HEK293 (cell line): ENCODE measurements around the gene SLC37A2.

Source experiments
- ZNF112 ChIP-seq: fragments of 450-650 bp; formaldehyde crosslinking; IDR thresholded peaks from 2 replicates; pipeline ENCODE4 v1.5.0; 2017; ENCODE audit warnings: missing biosample characterization, missing genetic modification characterization
- TF ChIP-seq, protein P1 (sequence below): fragments of 450-650 bp; formaldehyde crosslinking; conservative IDR thresholded peaks from 2 replicates; pipeline ENCODE4 v1.5.1; 2016; ENCODE audit warnings: low read depth, missing biosample characterization, missing genetic modification characterization

DNA sequence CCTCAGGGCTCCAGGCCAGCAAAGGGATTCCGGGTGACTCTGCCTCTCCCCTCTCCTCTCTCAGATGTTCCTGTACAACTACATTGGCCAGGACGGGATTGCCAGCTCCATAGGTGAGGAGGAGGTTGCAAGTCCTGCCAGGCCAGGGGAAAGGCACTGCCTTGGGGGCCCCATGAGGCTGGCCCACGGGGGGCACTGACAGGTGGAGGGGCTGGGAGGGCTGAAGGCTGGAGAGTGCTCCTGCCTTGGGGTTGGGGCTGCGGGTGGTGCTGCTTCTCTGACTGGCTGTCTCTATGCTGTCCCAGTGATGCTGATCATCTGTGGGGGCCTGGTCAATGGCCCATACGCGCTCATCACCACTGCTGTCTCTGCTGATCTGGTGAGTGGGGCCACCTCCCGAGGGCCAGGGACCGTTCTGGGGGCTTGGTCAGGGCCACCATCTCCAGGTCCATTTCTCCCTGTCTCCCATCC is 21.7 kb downstream of the SLC37A2 start:
- no peak for TF ChIP-seq ZNF112 (tag by site-specific recombination)
- TF ChIP-seq, protein P1, sequence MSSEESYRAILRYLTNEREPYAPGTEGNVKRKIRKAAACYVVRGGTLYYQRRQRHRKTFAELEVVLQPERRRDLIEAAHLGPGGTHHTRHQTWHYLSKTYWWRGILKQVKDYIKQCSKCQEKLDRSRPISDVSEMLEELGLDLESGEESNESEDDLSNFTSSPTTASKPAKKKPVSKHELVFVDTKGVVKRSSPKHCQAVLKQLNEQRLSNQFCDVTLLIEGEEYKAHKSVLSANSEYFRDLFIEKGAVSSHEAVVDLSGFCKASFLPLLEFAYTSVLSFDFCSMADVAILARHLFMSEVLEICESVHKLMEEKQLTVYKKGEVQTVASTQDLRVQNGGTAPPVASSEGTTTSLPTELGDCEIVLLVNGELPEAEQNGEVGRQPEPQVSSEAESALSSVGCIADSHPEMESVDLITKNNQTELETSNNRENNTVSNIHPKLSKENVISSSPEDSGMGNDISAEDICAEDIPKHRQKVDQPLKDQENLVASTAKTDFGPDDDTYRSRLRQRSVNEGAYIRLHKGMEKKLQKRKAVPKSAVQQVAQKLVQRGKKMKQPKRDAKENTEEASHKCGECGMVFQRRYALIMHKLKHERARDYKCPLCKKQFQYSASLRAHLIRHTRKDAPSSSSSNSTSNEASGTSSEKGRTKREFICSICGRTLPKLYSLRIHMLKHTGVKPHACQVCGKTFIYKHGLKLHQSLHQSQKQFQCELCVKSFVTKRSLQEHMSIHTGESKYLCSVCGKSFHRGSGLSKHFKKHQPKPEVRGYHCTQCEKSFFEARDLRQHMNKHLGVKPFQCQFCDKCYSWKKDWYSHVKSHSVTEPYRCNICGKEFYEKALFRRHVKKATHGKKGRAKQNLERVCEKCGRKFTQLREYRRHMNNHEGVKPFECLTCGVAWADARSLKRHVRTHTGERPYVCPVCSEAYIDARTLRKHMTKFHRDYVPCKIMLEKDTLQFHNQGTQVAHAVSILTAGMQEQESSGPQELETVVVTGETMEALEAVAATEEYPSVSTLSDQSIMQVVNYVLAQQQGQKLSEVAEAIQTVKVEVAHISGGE: no peak
